HepG2 (cell line): ENCODE results near the gene KHNYN. TPM values are rescaled to one million over a fixed set of nuclear protein-coding genes. Genes with fewer than 3 reads are reported as not detected.

Experiments
- BRD4 ChIP-seq: sonication (generic); formaldehyde crosslinking; IDR thresholded peaks from 2 replicates; pipeline ENCODE4 v1.4.0; 2020; ENCODE audit warnings: missing genetic modification reagents
- FOXM1 ChIP-seq: sonication (generic); formaldehyde crosslinking; IDR thresholded peaks from 2 replicates; pipeline ENCODE4 v1.5.0; 2020; ENCODE audit warnings: missing genetic modification reagents
- NKX3-1 ChIP-seq: sonication (generic); formaldehyde crosslinking; IDR thresholded peaks from 2 replicates; pipeline ENCODE4 v1.5.0; 2020; ENCODE audit warnings: missing genetic modification reagents
- NR2F2 ChIP-seq: IDR thresholded peaks from 2 replicates; pipeline ENCODE4 v1.6.1; 2012; ENCODE audit warnings: low read depth, inconsistent platforms, borderline replicate concordance
- TAF15 ChIP-seq: fragments of 200-400 bp; formaldehyde crosslinking; IDR thresholded peaks from one replicate; pipeline ENCODE4 v1.6.1; 2018; ENCODE audit warnings: mild to moderate bottlenecking, low read depth, low read length; ENCODE audit not compliant: poor library complexity, severe bottlenecking
- TCF7 ChIP-seq: sonication (generic); IDR thresholded peaks from 2 replicates; pipeline ENCODE4 v1.6.1; 2016; ENCODE audit warnings: antibody characterized with exemption, low read depth
- ZNF10 ChIP-seq: sonication (generic); formaldehyde crosslinking; IDR thresholded peaks from 2 replicates; pipeline ENCODE4 v1.4.0; 2020; ENCODE audit warnings: mild to moderate bottlenecking, low read depth, missing genetic modification reagents, borderline replicate concordance
- ZNF350 ChIP-seq: sonication (generic); formaldehyde crosslinking; IDR thresholded peaks from 2 replicates; pipeline ENCODE4 v1.4.0; 2020; ENCODE audit warnings: mild to moderate bottlenecking, low read depth, missing genetic modification reagents, borderline replicate concordance
- ZNF546 ChIP-seq: sonication (generic); formaldehyde crosslinking; conservative IDR thresholded peaks from 2 replicates; pipeline ENCODE4 v1.8.1; 2023; ENCODE audit warnings: mild to moderate bottlenecking, missing genetic modification reagents
- ZNF572 ChIP-seq: sonication (generic); formaldehyde crosslinking; IDR thresholded peaks from 2 replicates; pipeline ENCODE4 v1.5.1; 2020; ENCODE audit warnings: mild to moderate bottlenecking, missing genetic modification reagents
- ZNF629 ChIP-seq: sonication (generic); formaldehyde crosslinking; conservative IDR thresholded peaks from 2 replicates; pipeline ENCODE4 v1.5.0; 2020; ENCODE audit warnings: missing genetic modification reagents
- ZNF75D ChIP-seq: sonication (generic); formaldehyde crosslinking; IDR thresholded peaks from 2 replicates; pipeline ENCODE4 v1.8.1; 2023; ENCODE audit warnings: missing genetic modification reagents, mild to moderate bottlenecking, borderline replicate concordance
- ZNF790 ChIP-seq: sonication (generic); formaldehyde crosslinking; IDR thresholded peaks from 2 replicates; pipeline ENCODE4 v1.8.0; 2022; ENCODE audit warnings: missing genetic modification reagents, mild to moderate bottlenecking, borderline replicate concordance
- polyA plus RNA-seq, 8 experiments: library from polyadenylated mRNA; depleted of rRNA in 3 of 8; stranded (reverse) in 7 of 8; unstranded in 1 of 8; fragments of >200 nt; fragmentation: Illumina TruSeq in 4 of 8; extraction: Trizol in 4 of 8; gene quantifications; 2 replicates each; pipeline versions ENCODE4 v1.2.1 to v1.2.3, GENCODE V29; 2011 to 2016; ENCODE audit warnings: low read depth in 4 of 8, missing spikeins in 1 of 8, mixed read lengths in 1 of 8; ENCODE audit not compliant: insufficient read depth in 1 of 8
- total RNA-seq, 5 experiments: library from RNA; depleted of rRNA; stranded (reverse); fragments of >200 nt; fragmentation: Illumina TruSeq; extraction: Trizol; gene quantifications; 2 replicates each; pipeline ENCODE4 v1.2.3, GENCODE V29; 2016; ENCODE audit warnings: low read depth in 1 of 5
- TF ChIP-seq, protein P1 (sequence below): sonication (generic); formaldehyde crosslinking; IDR thresholded peaks from 2 replicates; pipeline ENCODE4 v1.4.0; 2020; ENCODE audit warnings: mild to moderate bottlenecking, missing genetic modification reagents
- TF ChIP-seq, protein P2 (sequence below): sonication (generic); formaldehyde crosslinking; IDR thresholded peaks from 2 replicates; pipeline ENCODE4 v1.5.0; 2020; ENCODE audit warnings: mild to moderate bottlenecking, missing genetic modification reagents, moderate library complexity
- TF ChIP-seq, protein P3 (sequence below), 2 experiments: sonication (generic) in 1 of 2; formaldehyde crosslinking in 1 of 2; IDR thresholded peaks; 2 replicates each; pipeline versions ENCODE4 v1.4.0 to v1.6.1; 2018 to 2020; ENCODE audit warnings: missing genetic modification reagents in 2 of 2, borderline replicate concordance in 1 of 2, low read depth in 1 of 2, mild to moderate bottlenecking in 1 of 2, missing biosample characterization in 1 of 2

Gene KHNYN
- total and polyA plus RNA-seq, 2 of the 13 experiments (the other 11 are each of a cell fraction or from before 2014, with no cell fraction given): 52.8 to 75.7 TPM

DNA sequence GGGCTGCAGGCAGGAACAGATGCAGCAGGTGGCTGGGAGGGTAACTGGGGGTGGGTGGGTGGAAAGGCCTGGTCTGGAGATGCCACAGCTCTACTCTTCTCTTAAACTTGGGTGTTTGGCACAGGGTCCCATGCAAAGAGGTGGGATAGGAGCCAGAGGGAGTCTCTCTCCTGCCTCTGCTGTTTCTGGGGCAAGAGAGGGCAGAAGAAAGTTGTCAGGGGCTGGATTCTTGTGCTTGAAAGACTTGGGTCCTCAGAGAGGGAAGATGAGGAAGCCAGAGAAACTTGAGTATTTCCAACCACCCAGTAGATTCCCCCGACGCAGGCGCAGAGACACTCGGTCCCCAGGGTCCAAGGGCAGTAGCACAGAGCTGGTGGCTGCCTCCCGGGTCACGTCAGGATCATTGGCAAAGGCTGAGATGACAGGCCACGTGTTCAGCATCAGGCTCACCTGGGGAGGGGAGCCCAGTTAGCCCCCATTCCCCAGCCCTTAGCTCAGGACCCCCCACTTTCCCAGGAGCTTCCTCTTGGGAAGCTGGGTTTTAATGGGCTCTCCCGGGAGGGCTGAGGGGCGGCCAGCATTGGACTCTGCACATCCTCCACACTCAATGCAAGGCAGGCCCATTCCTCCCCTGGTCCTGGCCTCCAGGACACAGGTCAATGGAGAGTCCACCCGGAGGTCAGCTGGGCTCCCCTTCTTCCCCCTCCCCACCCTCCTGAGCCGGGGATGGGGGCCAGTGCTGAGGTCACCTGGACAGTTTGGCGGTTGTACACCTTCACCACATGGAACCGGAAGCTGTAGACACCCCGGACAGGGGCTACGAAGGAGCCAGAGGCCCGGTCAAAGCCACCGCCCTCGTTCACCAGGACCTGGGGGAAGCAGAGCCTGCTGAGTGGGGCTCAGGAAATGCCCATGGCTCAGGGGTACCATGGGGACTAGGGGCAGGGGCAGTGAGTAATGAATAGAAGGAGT is 1.9 kb upstream of the KHNYN start (continued):
- TF ChIP-seq, protein P1, sequence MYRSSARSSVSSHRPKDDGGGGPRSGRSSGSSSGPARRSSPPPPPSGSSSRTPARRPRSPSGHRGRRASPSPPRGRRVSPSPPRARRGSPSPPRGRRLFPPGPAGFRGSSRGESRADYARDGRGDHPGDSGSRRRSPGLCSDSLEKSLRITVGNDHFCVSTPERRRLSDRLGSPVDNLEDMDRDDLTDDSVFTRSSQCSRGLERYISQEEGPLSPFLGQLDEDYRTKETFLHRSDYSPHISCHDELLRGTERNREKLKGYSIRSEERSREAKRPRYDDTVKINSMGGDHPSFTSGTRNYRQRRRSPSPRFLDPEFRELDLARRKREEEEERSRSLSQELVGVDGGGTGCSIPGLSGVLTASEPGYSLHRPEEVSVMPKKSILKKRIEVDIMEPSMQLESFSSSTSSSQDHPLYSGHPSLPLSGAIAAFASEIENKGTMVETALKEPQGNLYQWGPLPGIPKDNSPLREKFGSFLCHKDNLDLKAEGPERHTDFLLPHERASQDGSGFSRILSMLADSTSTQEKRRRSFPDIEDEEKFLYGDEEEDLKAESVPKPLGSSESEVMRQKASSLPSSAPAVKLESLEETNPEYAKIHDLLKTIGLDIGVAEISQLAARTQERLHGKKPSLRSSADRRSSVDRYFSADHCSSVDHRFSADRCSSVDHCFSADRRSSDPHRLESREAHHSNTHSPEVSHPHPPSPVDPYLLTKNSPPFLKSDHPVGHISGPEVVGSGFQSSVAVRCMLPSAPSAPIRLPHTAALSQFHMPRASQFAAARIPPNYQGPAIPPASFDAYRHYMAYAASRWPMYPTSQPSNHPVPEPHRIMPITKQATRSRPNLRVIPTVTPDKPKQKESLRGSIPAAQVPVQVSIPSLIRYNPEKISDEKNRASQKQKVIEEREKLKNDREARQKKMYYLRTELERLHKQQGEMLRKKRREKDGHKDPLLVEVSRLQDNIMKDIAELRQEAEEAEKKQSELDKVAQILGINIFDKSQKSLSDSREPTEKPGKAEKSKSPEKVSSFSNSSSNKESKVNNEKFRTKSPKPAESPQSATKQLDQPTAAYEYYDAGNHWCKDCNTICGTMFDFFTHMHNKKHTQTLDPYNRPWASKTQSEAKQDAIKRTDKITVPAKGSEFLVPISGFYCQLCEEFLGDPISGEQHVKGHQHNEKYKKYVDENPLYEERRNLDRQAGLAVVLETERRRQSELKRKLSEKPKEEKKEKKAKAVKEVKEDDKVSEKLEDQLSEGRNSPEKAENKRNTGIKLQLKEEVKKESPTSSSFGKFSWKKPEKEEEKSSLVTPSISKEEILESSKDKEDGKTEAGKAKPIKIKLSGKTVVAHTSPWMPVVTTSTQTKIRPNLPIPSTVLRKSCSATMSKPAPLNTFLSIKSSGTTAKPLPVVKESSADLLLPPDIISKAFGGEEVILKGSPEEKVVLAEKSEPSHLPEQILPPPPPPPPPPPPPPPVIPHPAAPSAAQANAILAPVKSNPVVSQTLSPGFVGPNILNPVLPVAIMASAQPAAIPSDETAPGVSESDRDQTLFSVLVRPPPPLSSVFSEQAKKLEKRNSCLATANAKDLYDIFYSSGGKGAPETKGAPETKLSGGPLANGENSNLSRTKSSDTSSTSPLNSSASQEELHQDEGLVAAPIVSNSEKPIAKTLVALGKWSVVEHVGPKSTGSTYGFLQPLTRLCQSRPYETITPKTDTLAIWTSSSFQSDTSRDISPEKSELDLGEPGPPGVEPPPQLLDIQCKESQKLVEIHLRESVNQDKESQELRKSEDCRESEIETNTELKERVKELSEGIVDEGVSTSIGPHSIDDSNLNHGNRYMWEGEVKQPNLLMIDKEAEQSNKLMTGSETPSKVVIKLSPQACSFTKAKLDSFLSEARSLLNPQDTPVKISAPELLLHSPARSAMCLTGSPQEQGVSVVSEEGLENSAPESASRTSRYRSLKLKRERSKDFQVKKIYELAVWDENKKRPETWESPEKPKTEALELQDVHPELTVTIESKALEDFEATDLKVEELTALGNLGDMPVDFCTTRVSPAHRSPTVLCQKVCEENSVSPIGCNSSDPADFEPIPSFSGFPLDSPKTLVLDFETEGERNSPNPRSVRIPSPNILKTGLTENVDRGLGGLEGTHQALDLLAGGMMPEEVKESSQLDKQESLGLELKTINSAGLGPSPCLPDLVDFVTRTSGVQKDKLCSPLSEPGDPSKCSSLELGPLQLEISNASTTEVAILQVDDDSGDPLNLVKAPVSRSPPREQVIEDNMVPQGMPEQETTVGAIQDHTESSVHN (CRISPR knock-in tag): no peak; the same call in 1 of the 2 replicates
- TF ChIP-seq FOXM1 (CRISPR knock-in tag) (no peak), BRD4 (no peak), NR2F2 (no peak), ZNF10 (CRISPR knock-in tag) (no peak), TAF15 (no peak), NKX3-1 (CRISPR knock-in tag) (no peak), ZNF790 (CRISPR knock-in tag) (no peak), ZNF546 (CRISPR knock-in tag) (peak; percentile 60; the same call in 1 of the 2 replicates), ZNF350 (CRISPR knock-in tag) (peak; percentile 65; the same call in 1 of the 2 replicates), ZNF572 (CRISPR knock-in tag) (no peak), ZNF629 (no peak), TCF7 (no peak), ZNF75D (CRISPR knock-in tag) (no peak)
- TF ChIP-seq, protein P2, sequence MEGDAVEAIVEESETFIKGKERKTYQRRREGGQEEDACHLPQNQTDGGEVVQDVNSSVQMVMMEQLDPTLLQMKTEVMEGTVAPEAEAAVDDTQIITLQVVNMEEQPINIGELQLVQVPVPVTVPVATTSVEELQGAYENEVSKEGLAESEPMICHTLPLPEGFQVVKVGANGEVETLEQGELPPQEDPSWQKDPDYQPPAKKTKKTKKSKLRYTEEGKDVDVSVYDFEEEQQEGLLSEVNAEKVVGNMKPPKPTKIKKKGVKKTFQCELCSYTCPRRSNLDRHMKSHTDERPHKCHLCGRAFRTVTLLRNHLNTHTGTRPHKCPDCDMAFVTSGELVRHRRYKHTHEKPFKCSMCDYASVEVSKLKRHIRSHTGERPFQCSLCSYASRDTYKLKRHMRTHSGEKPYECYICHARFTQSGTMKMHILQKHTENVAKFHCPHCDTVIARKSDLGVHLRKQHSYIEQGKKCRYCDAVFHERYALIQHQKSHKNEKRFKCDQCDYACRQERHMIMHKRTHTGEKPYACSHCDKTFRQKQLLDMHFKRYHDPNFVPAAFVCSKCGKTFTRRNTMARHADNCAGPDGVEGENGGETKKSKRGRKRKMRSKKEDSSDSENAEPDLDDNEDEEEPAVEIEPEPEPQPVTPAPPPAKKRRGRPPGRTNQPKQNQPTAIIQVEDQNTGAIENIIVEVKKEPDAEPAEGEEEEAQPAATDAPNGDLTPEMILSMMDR (CRISPR knock-in tag): no peak; the same call in 1 of the 2 replicates
- TF ChIP-seq, protein P3, sequence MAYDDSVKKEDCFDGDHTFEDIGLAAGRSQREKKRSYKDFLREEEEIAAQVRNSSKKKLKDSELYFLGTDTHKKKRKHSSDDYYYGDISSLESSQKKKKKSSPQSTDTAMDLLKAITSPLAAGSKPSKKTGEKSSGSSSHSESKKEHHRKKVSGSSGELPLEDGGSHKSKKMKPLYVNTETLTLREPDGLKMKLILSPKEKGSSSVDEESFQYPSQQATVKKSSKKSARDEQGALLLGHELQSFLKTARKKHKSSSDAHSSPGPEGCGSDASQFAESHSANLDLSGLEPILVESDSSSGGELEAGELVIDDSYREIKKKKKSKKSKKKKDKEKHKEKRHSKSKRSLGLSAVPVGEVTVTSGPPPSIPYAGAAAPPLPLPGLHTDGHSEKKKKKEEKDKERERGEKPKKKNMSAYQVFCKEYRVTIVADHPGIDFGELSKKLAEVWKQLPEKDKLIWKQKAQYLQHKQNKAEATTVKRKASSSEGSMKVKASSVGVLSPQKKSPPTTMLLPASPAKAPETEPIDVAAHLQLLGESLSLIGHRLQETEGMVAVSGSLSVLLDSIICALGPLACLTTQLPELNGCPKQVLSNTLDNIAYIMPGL (CRISPR knock-in tag; IDR thresholded peaks at IDR 0.05; ENCODE audit: borderline replicate concordance in 1 of 2, low read depth in 1 of 2): 0 out of 4 replicates have a peak, but pooled peaks of 1 of the 2 experiments have one; percentile 12
